ENCODE data around the gene CADPS2. TPM values are rescaled to one million over a fixed set of nuclear protein-coding genes. Genes with fewer than 3 reads are reported as not detected.

The CADPS2 gene
- total and polyA plus RNA-seq, 2 of the 8 experiments (the other 6 are each of a cell fraction or from before 2014, with no cell fraction given), result 8.9 to 22.3 TPM

- Histone ChIP-seq H4K91ac (replicated peaks; ENCODE audit: insufficient read length, low read length) (no peak overlapping the region), H2BK12ac (ENCODE audit: low read depth, low read length) (no peak overlapping the region), H3K14ac (ENCODE audit: insufficient read length) (no peak overlapping the region), H3K4me1 (replicated peaks in 1 of 4; ENCODE audit: control insufficient read depth in 3 of 4, insufficient read depth in 4 of 4, low read length in 3 of 4) (peaks cover 3 to 19% (median 13%) of the 10 kb centered on the region in 4 experiments; a peak in 5 of 7 replicates), H3K79me1 (ENCODE audit: low read depth, low read length) (no peaks in the 10 kb centered on the region; the same call in 1 of the 2 replicates), H3K9me3 (ENCODE audit: insufficient read depth in 2 of 2, low read depth in 1 of 2, low read length in 1 of 2) (no peaks in the 10 kb centered on the region), H4K5ac (ENCODE audit: insufficient read length, low read depth, low read length) (no peak overlapping the region), H3K56ac (replicated peaks; ENCODE audit: insufficient read length, low read depth, low read length) (no peak overlapping the region), H2BK15ac (ENCODE audit: low read length) (no peak overlapping the region), H3K9ac (replicated peaks in 1 of 4; ENCODE audit: extremely low read depth in 1 of 4, low read depth in 3 of 4, low read length in 3 of 4) (no peak overlapping the region), H2AFZ (ENCODE audit: low read length) (no peak overlapping the region), H3K4ac (replicated peaks; ENCODE audit: insufficient read length, low read depth, low read length) (no peak overlapping the region), H4K8ac (ENCODE audit: extremely low read depth, insufficient read depth, low read length) (no peak overlapping the region), H2BK5ac (ENCODE audit: low read depth, low read length) (no peak overlapping the region), H3K79me2 (ENCODE audit: control insufficient read depth in 1 of 2, insufficient read depth in 2 of 2, low read length in 2 of 2) (no peaks in the 10 kb centered on the region), H3K4me3 (ENCODE audit: extremely low read depth in 1 of 4, insufficient read depth in 2 of 4, low read depth in 3 of 4, low read length in 4 of 4) (no peak overlapping the region), H3K27me3 (replicated peaks in 1 of 4; ENCODE audit: control insufficient read depth in 3 of 4, extremely low read depth in 1 of 4, insufficient read depth in 3 of 4, low read length in 3 of 4) (no peaks in the 10 kb centered on the region), H3K23me2 (ENCODE audit: low read depth, low read length) (no peaks in the 10 kb centered on the region), H3K36me3 (ENCODE audit: control insufficient read depth in 2 of 4, insufficient read depth in 4 of 4, low read length in 3 of 4) (no peaks in the 10 kb centered on the region), H2BK120ac (replicated peaks; ENCODE audit: low read depth, low read length) (no peak overlapping the region), H2AK5ac (ENCODE audit: low read depth, low read length) (no peak overlapping the region), H3K18ac (ENCODE audit: extremely low read depth, low read length) (no peak overlapping the region), H3K4me2 (ENCODE audit: insufficient read depth in 1 of 2, low read depth in 2 of 2, low read length in 2 of 2) (no peak overlapping the region), H3K27ac (ENCODE audit: low read depth, low read length) (no peak overlapping the region), H2BK20ac (ENCODE audit: low read length) (no peak overlapping the region), H4K20me1 (replicated peaks in 1 of 2; ENCODE audit: control insufficient read depth in 1 of 2, insufficient read depth in 2 of 2, low read length in 2 of 2) (no peaks in the 10 kb centered on the region), H3K23ac (ENCODE audit: insufficient read length) (no peak overlapping the region)
- ChIA-PET POLR2A (ENCODE audit: partially characterized antibody) (interaction anchor here (0.9 kb wide), 1 partner anchor 15 kb away, joined by 5 read pairs; no protein-coding TSS in a partner anchor), CTCF (ENCODE audit: partially characterized antibody) (interaction anchor here (1.9 to 2.0 kb wide), 2 partner anchors 8 to 408 kb away, joined by 4 to 6 read pairs; no protein-coding TSS in a partner anchor)
- whole genome bisulfite sequencing, 2 experiments (ENCODE audit: extremely low coverage in 1 of 2, insufficient coverage in 1 of 2, insufficient read length in 1 of 2, insufficient replicate concordance in 2 of 2, low coverage in 1 of 2, low lambda C conversion rate in 2 of 2, missing lambda C conversion rate in 1 of 2), result 59% methylated on average over 2 of the region's 2 CpGs; no CpG with 5 or more reads in 1 of the 2 experiments
- FAIRE-seq, result no peak
- DNase-seq (ENCODE audit: low read depth in 1 of 2, low spot score in 2 of 2), result no peak
- TF ChIP-seq SIRT6 (IDR thresholded peaks at IDR 0.05; ENCODE audit: low read length), result no peak
- TF ChIP-seq SRF (IDR thresholded peaks at IDR 0.05; ENCODE audit: low read depth, low read length), result no peak
- no peak for TF ChIP-seq KDM4A (IDR thresholded peaks at IDR 0.05; ENCODE audit: low read depth, low read length, severe bottlenecking)
- no peak for TF ChIP-seq SAP30 (IDR thresholded peaks at IDR 0.05; ENCODE audit: insufficient read depth, insufficient replicate concordance, low read length)
- no peak for TF ChIP-seq SIX5 (IDR thresholded peaks at IDR 0.05; ENCODE audit: low read depth, low read length)
Measured at GRCh38 chr7:122746948-122747347, 139.3 kb downstream of the CADPS2 start.

Measured in H1 (cell line).